ENCODE measurements around the gene KCNG1.

- TF ChIP-seq, protein P1, sequence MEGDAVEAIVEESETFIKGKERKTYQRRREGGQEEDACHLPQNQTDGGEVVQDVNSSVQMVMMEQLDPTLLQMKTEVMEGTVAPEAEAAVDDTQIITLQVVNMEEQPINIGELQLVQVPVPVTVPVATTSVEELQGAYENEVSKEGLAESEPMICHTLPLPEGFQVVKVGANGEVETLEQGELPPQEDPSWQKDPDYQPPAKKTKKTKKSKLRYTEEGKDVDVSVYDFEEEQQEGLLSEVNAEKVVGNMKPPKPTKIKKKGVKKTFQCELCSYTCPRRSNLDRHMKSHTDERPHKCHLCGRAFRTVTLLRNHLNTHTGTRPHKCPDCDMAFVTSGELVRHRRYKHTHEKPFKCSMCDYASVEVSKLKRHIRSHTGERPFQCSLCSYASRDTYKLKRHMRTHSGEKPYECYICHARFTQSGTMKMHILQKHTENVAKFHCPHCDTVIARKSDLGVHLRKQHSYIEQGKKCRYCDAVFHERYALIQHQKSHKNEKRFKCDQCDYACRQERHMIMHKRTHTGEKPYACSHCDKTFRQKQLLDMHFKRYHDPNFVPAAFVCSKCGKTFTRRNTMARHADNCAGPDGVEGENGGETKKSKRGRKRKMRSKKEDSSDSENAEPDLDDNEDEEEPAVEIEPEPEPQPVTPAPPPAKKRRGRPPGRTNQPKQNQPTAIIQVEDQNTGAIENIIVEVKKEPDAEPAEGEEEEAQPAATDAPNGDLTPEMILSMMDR (IDR thresholded peaks at IDR 0.05; ENCODE audit: control extremely low read depth in 1 of 3, insufficient read depth in 1 of 3, low read depth in 1 of 3, low read length in 3 of 3), result no peak
- TF ChIP-seq POLR2A (IDR thresholded peaks at IDR 0.05; ENCODE audit: control extremely low read depth in 1 of 2, low read depth in 2 of 2, low read length in 2 of 2) (no peak), EGR1 (IDR thresholded peaks at IDR 0.05; ENCODE audit: borderline replicate concordance, low read depth, low read length) (no peak), POLR2AphosphoS5 (IDR thresholded peaks at IDR 0.05; ENCODE audit: low read depth, low read length) (no peak), CEBPB (IDR thresholded peaks at IDR 0.05; ENCODE audit: low read depth, low read length) (no peak), TAF1 (IDR thresholded peaks at IDR 0.05; ENCODE audit: low read depth, low read length) (no peak), BCL11A (IDR thresholded peaks at IDR 0.05; ENCODE audit: low read depth in 2 of 2, low read length in 2 of 2) (no peak), EP300 (IDR thresholded peaks at IDR 0.05; ENCODE audit: borderline replicate concordance in 1 of 2, low read depth in 2 of 2, low read length in 2 of 2) (no peak), ZNF274 (IDR thresholded peaks at IDR 0.05; ENCODE audit: borderline replicate concordance, extremely low read depth, low read length) (no peak), RAD21 (IDR thresholded peaks at IDR 0.05 in 1 of 2, conservative IDR thresholded peaks at IDR 0.05 in 1 of 2; ENCODE audit: low read depth in 2 of 2, low read length in 2 of 2) (no peak)
Measured at GRCh38 chr20:51017251-51017650, 5.7 kb downstream of the KCNG1 start.

Measured in H1 (cell line).